ENCODE results near the gene UQCRC2. TPM values are rescaled to one million over a fixed set of nuclear protein-coding genes. Genes with fewer than 3 reads are reported as not detected.
A peak's percentile ranks its signal among the peaks of the same experiment; 100 is the strongest.
"Not testable (repeated sequence)": the region's sequence is repeated elsewhere in the genome, so short reads cannot be mapped to it uniquely, and the experiment has no call there.

The UQCRC2 gene
- total and polyA plus RNA-seq, 11 donors, result 153 to 1,082 (median 700) TPM

DNA sequence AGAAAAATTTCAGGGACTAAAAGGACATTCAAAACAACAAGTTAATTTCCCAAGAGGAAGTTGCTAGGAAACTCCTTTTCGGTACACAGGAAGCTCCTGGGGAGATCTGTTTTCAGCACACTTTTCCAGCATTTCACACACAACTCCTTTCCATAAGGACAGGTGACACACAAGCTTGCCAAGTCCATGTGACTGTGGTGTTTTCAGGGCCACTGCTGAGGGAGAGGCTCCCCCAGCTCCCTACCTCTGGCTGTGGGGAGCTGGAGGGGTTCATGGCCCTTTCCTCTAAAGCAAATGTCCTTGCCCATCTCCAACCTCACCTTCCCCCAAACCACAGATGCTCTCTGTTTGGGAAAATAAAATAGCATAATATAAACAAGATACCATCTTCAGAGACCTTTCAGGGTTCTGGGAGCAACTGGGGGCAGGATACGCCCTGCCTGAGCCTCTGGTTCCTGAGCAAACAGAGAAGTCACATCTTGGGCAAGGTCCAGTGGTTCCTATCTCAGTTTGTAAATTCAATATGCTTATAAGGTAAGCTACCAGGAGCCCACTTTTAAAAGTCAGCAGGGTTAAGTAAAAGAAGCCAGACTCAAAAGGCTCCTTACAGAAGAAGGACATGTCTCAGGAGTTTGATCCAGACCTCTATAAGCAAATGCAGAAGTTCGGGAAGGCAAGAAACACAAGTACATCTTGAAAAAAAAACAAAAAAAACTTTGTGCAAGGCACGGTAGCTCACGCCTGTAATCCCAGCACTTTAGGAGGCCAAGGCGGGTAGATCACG, 44.7 kb downstream of the UQCRC2 start:
- H3K9me3 ChIP-seq, result no peaks in the 10 kb centered on the region
- peak overlapping the region; percentile 13 to 68 (median 52) for H3K27ac ChIP-seq
- no peaks in the 10 kb centered on the region for H3K36me3 ChIP-seq
- intact Hi-C loops (cut with DNase I), result loop anchor here in 2 of 10 donors (5.0 kb wide), 2 partner anchors 46 to 189 kb away; partner anchors contain the start of gene UQCRC2 (in 1 of the 2)
- TF ChIP-seq POLR2A (IDR thresholded peaks at IDR 0.05), result no peak
- TF ChIP-seq, protein P1, sequence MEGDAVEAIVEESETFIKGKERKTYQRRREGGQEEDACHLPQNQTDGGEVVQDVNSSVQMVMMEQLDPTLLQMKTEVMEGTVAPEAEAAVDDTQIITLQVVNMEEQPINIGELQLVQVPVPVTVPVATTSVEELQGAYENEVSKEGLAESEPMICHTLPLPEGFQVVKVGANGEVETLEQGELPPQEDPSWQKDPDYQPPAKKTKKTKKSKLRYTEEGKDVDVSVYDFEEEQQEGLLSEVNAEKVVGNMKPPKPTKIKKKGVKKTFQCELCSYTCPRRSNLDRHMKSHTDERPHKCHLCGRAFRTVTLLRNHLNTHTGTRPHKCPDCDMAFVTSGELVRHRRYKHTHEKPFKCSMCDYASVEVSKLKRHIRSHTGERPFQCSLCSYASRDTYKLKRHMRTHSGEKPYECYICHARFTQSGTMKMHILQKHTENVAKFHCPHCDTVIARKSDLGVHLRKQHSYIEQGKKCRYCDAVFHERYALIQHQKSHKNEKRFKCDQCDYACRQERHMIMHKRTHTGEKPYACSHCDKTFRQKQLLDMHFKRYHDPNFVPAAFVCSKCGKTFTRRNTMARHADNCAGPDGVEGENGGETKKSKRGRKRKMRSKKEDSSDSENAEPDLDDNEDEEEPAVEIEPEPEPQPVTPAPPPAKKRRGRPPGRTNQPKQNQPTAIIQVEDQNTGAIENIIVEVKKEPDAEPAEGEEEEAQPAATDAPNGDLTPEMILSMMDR (IDR thresholded peaks at IDR 0.05), result no peak
- no peaks in the 10 kb centered on the region for H3K27me3 ChIP-seq
- H3K4me3 ChIP-seq, result no peak overlapping the region
- WGBS, 4 donors, result 70 to 87% (median 81%) methylated on average over 7 of the region's 7 CpGs
- no peak for ATAC-seq
- DNase-seq, result no peak
- peaks cover 0 to 28% (median 10%) of the 10 kb centered on the region in 12 donors for H3K4me1 ChIP-seq

DNA sequence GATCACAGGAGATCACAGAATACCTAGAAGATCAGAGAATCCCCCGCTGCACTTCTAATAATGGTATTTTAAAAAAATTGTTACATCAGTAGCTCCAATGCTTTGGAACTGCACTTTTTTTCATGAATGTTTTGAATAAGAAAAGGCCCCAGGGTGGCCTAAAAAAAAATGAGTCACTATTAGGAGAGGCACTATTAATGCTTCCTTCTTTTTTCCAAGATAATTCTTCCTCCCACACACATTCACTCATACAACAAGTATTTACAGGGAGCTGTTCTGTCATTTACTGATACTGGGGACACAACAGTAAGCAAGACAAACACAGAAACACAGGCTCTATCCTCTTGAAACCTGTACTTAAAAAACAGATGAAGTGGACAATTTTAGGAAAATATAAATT, 48.4 kb downstream of the UQCRC2 start:
- H3K27me3 ChIP-seq, result no peaks in the 10 kb centered on the region
- TF ChIP-seq, protein P1 (IDR thresholded peaks at IDR 0.05), result no peak
- TF ChIP-seq POLR2A (IDR thresholded peaks at IDR 0.05), result no peak

DNA sequence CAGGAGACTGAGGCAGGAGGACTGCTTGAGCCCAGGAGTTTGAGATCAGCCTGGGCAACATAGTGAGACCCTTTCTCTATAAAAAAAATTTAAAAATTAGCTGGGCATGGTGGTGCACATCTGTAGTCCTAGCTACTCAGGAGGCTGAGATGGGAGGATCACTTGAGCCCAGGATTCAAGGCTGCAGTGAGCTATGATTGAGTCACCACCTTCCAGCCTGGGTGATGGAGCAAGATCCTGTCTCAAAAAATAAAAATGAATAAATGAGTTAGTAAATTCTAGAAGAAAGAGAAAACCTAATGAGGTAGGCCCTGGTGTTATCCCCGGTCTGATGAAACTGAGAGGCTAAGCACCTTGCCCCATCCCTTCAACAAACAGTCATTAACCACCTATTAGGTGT, 48.9 kb downstream of the UQCRC2 start:
- intact Hi-C loops (cut with DNase I), result loop anchor here (1.0 to 10.0 kb wide), 11 partner anchors 75 to 303 kb away; partner anchors contain the start of gene POLR3E (in 6 of the 10)
- not testable (repeated sequence) for H3K27me3 ChIP-seq, H3K36me3 ChIP-seq, ATAC-seq, H3K9me3 ChIP-seq, H3K4me3 ChIP-seq, DNase-seq, H3K27ac ChIP-seq
- 94 to 100% (median 99%) methylated on average over 1 of the region's 1 CpG for WGBS, 4 donors
- peaks cover 0 to 34% (median 13%) of the 10 kb centered on the region in 12 donors for H3K4me1 ChIP-seq

More for the DNA sequence above, 48.4 kb downstream of the UQCRC2 start:
- peak in 1 of 4 donors; percentile 57 for ATAC-seq
- Histone ChIP-seq H3K27ac (no peak overlapping the region), H3K9me3 (no peaks in the 10 kb centered on the region), H3K36me3 (no peaks in the 10 kb centered on the region), H3K4me1 (peaks cover 0 to 32% (median 10%) of the 10 kb centered on the region in 12 donors), H3K4me3 (no peak overlapping the region)
- intact Hi-C loops (cut with DNase I), result loop anchor here (1.0 to 10.0 kb wide), 14 partner anchors 75 to 303 kb away; partner anchors contain the start of gene POLR3E (in 6 of the 10)
- no peak for DNase-seq
- WGBS, 4 donors, result 67 to 73% (median 71%) methylated on average over 1 of the region's 1 CpG

DNA sequence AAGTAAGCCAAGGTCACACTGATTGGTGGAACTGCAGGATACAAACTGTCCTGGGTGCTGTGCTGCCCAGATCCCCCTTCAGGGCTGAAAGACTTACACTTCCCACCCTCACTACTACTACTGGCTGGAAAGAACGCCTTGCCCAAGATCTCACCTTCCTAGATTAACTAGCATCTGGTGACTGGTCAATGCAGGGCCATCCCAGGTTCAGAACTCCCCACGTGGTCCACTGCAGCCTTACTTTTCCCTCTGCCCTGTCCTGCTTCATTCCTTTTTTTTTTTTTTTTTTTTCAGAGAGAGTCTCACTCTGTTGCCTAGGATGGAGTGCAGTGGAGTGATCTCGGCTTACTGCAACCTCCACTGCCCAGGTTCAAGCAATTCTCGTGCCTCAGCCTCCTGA, 50.0 kb downstream of the UQCRC2 start:
- Histone ChIP-seq H3K27ac (no peak overlapping the region), H3K9me3 (no peaks in the 10 kb centered on the region), H3K4me3 (no peak overlapping the region), H3K27me3 (no peaks in the 10 kb centered on the region), H3K4me1 (peaks cover 0 to 26% (median 12%) of the 10 kb centered on the region in 12 donors), H3K36me3 (no peaks in the 10 kb centered on the region)
- 85 to 90% (median 89%) methylated on average over 4 of the region's 4 CpGs for WGBS, 4 donors
- ATAC-seq (no peak), DNase-seq (no peak)
- TF ChIP-seq POLR2A (IDR thresholded peaks at IDR 0.05), result no peak
- TF ChIP-seq, protein P1 (IDR thresholded peaks at IDR 0.05), result no peak
- intact Hi-C loops (cut with DNase I), result loop anchor here (2.0 to 10.0 kb wide), 10 partner anchors 74 to 302 kb away; partner anchors contain the start of gene POLR3E (in 6 of the 10)
